ENCODE data around the gene TENT5C. TPM values are rescaled to one million over a fixed set of nuclear protein-coding genes. Genes with fewer than 3 reads are reported as not detected.

TENT5C gene
- total RNA-seq, 4 donors from 2014 or later = 1.9 to 4.3 (median 2.8) TPM

DNA sequence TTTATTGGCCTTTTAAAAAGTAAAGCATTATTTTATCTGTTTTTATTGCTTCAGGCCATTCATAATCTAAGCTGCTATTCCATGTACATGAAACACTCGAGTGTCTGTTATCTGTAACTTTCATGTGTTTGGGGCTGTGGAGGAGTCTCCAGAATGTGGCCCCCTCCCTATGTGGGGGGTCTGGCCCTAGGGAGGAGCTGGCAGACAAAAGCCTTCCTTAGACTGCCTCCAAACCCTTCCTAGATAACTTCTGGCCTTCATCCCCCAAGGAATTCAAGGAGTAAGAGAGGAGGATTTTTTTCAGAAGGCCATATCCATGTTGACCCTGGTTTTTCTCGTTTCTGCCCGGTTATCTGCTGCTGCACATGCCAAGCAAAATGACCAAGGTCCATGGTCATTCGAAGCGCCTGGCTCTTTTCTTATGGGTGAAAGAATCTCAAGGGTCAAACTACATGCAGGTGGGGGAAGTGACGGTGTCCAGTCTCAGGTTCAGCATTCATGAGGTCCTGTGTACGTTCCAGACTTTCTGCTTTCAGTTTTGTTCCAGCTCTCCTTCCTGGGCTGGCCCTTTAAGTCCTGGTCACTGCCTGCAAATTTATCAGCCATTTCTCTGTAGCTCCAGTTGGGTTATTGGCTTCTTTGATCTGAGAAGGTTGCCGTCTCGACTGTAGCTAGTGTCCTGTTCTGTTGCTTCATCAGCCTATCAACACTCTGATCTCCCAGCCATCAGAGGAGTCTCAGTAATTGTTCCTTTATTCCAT lies 8.3 kb downstream of the TENT5C start:
- peak in 1 of 2 donors; percentile 37 for DNase-seq (ENCODE audit: low spot score in 2 of 2)
- intact Hi-C loops (cut with DNase I; ENCODE audit: low total_unique reads) = no loop called here
- WGBS, 2 donors = 77 to 84% methylated on average over 9 of the region's 9 CpGs
- TF ChIP-seq POLR2A (IDR thresholded peaks at IDR 0.05) = no peak
- TF ChIP-seq, protein P1, sequence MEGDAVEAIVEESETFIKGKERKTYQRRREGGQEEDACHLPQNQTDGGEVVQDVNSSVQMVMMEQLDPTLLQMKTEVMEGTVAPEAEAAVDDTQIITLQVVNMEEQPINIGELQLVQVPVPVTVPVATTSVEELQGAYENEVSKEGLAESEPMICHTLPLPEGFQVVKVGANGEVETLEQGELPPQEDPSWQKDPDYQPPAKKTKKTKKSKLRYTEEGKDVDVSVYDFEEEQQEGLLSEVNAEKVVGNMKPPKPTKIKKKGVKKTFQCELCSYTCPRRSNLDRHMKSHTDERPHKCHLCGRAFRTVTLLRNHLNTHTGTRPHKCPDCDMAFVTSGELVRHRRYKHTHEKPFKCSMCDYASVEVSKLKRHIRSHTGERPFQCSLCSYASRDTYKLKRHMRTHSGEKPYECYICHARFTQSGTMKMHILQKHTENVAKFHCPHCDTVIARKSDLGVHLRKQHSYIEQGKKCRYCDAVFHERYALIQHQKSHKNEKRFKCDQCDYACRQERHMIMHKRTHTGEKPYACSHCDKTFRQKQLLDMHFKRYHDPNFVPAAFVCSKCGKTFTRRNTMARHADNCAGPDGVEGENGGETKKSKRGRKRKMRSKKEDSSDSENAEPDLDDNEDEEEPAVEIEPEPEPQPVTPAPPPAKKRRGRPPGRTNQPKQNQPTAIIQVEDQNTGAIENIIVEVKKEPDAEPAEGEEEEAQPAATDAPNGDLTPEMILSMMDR (IDR thresholded peaks at IDR 0.05) = no peak
- H3K4me3 ChIP-seq (ENCODE audit: low read depth, poor library complexity, severe bottlenecking) = no peak overlapping the region

DNA sequence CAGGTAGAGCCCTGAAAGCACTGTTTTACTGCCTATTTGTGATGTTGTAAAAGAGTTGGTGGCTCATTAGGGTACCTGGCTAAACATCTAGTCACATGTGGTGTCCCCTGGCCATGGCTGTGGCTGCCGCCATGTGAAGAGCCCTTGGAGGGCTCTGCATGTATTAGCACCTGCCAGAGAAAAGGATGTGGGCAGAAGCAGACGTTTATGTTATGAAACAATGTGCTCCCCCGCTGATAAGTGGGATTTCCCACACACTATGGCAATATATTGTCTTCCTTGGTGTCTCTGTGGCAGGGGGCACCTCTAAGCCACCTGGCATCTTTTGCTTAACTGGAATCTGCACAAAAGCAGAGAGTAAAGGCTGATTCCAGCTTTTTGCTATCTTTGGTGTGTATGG lies 9.6 kb downstream of the TENT5C start:
- intact Hi-C loops (cut with DNase I; ENCODE audit: low total_unique reads) = no loop called here

DNA sequence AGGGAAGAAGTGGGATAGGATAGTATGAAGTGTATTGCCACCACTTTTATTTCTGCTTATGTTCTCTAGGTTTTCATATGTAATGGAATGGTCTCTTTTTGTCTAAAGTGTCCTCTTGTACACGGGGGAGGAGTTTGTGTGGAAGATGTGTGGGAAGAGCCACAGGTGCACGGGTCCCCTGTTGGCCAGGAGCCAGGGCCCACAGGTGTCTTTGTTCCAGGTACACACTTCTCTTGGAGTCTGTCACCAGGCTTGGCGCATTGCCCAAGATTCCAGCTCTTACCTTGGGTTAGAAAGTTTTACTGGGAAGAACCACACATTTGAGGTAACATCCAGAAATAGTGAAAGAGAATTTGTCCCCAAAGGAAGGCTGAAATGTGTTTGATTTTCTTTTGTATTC lies 10.5 kb downstream of the TENT5C start:
- no peak for TF ChIP-seq POLR2A (IDR thresholded peaks at IDR 0.05)
- TF ChIP-seq, protein P1 (IDR thresholded peaks at IDR 0.05) = no peak
- H3K4me3 ChIP-seq (ENCODE audit: low read depth, poor library complexity, severe bottlenecking) = no peak overlapping the region
- intact Hi-C loops (cut with DNase I; ENCODE audit: low total_unique reads) = no loop called here
- DNase-seq (ENCODE audit: low spot score in 2 of 2) = peak in 1 of 2 donors; percentile 79
- 60 to 62% methylated on average over 3 of the region's 3 CpGs for WGBS, 2 donors

More for the DNA sequence above, 9.6 kb downstream of the TENT5C start:
- 75 to 86% methylated on average over 3 of the region's 3 CpGs for WGBS, 2 donors
- DNase-seq (ENCODE audit: low spot score in 2 of 2) = peak in 1 of 2 donors; percentile 32
- no peak overlapping the region for H3K4me3 ChIP-seq (ENCODE audit: low read depth, poor library complexity, severe bottlenecking)
- no peak for TF ChIP-seq POLR2A (IDR thresholded peaks at IDR 0.05)
- TF ChIP-seq, protein P1 (IDR thresholded peaks at IDR 0.05) = no peak

DNA sequence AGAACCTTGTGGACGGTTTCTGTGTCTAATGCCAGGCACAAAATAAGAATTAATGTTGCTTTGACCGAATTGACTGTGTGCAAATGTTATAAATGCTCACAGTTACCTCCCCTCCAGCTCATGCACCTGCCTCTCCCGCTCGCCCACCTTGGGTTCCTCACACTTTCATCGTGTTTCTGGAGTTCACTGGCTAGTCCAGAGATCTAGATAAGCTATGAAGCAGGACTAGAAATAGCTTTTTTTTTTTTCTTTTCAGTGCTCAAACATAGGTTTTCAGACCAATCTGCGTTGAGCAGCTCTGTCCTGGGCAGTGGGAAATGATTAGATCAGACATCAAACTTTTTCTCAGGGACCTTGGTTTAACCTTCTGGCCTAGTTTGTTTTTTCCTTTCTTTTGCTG lies 11.1 kb downstream of the TENT5C start:
- 89 to 96% methylated on average over 6 of the region's 6 CpGs for WGBS, 2 donors
- no peak overlapping the region for H3K4me3 ChIP-seq (ENCODE audit: low read depth, poor library complexity, severe bottlenecking)
- no peak for DNase-seq (ENCODE audit: low spot score in 2 of 2)
- intact Hi-C loops (cut with DNase I; ENCODE audit: low total_unique reads) = no loop called here
- TF ChIP-seq, protein P1 (IDR thresholded peaks at IDR 0.05) = no peak
- TF ChIP-seq POLR2A (IDR thresholded peaks at IDR 0.05) = no peak

DNA sequence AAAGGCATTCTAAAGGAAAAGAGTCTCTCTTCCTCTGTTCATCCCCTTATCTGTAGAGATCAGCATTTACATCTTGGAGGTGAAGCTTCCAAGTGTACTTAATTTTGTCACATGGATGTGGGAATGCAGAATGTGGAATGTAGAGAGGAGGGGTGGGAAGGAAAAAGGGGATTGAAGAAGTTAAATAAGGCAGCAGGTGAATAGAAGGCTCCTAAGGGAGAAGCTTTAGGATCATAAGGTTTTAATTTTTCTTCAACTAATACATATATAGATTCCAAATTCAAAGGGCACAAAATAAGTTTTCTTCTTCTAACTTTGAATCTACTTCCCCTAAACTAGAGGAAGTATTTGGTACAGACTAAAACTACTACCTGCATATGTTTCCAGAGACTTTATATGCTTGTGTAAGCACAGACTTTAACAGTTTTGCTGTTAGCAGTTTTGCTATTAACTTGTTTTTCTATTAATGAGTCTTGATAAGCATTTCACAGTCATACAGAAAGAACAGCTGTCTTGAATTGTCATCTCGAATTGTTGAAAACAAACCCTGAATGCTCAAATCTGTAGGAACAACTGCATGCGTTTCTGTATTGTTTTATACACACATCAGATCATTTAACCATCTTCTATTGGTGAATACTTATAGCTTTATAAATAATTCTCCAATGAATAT lies 12.7 kb downstream of the TENT5C start:
- no peak for TF ChIP-seq POLR2A (IDR thresholded peaks at IDR 0.05)
- intact Hi-C loops (cut with DNase I; ENCODE audit: low total_unique reads) = no loop called here
- WGBS, 2 donors = 82 to 84% methylated on average over 2 of the region's 2 CpGs
- no peak for DNase-seq (ENCODE audit: low spot score in 2 of 2)
- H3K4me3 ChIP-seq (ENCODE audit: low read depth, poor library complexity, severe bottlenecking) = no peak overlapping the region

DNA sequence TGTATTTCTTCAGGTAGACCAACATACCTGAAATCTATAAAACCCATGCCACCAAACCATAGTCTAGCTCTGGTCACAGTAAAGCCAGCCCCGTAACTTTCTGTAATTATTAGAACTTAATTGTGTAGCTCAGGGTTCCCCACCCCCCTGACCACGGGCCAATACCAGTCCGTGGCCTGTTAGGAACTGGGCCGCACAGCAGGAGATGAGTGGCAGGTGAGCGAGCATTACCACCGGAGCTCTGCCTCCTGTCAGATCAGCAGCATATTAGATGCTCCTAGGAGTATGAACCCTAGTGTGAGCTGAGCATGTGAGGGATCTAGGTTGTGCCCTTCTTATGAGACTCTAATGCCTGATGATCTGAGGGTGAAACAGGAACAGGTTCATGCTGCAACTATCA lies 14.6 kb downstream of the TENT5C start:
- H3K4me3 ChIP-seq (ENCODE audit: low read depth, poor library complexity, severe bottlenecking) = no peak overlapping the region
- 93 to 95% methylated on average over 6 of the region's 6 CpGs for WGBS, 2 donors
- intact Hi-C loops (cut with DNase I; ENCODE audit: low total_unique reads) = no loop called here
- no peak for TF ChIP-seq POLR2A (IDR thresholded peaks at IDR 0.05)
- TF ChIP-seq, protein P1 (IDR thresholded peaks at IDR 0.05) = no peak
- DNase-seq (ENCODE audit: low spot score in 2 of 2) = peak in 1 of 2 donors; percentile 53
